DMS114 treated with DMSO at 0.1 percent for 48 hours (cell line): ENCODE data around the gene SULT1A1.
"Not testable (repeated sequence)": the region's sequence is repeated elsewhere in the genome, so short reads cannot be mapped to it uniquely, and the experiment has no call there.

Source experiments
- DNase-seq: peaks from one replicate; lab custom pipeline; 2025; ENCODE audit not compliant: unreplicated experiment; lab: John Stamatoyannopoulos, UW

The SULT1A1 gene

GRCh38 chr16:28591355-28591754 lies 18.5 kb downstream of the SULT1A1 start:
- DNase-seq, result no peak

DNA sequence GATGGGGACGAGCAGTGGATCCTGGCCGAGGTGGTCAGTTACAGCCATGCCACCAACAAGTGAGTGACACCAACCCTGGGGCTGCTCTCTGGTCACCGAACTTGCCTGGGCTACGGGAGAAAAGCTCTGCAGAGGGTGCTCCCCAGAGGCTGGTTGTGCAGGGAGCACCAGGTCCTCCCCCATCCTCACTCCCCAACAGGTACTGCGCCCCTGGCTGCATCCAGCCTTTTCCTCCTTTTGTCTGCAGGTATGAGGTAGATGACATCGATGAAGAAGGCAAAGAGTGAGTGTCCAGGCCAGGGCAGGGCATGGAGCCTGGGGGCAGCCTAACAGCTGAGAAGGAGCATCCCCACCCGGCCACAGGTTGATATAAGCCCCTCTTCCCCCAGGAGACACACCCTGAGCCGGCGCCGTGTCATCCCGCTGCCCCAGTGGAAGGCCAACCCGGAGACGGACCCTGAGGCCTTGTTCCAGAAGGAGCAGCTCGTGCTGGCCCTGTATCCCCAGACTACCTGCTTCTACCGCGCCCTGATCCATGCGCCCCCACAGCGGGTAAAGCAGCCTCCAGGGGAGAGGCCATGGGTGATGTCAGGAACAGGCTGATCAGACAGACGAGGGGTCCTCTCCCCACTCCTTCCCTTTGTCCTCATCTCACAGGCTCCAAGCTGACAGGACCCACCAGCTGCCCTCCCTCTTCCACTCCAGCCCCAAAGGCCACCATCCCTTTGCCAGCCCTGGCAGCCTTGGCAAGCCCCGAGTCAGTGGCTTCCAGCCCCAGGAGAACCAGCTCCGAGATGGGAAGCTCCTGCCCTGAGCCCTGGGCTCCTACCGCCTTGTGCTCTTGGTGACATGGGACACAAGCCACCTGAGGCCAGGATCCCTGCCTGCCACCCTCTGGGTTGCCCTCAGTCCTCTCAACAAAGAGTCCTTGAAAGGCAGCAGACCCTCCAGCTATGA lies 19.2 kb downstream of the SULT1A1 start:
- no peak for DNase-seq

DNA sequence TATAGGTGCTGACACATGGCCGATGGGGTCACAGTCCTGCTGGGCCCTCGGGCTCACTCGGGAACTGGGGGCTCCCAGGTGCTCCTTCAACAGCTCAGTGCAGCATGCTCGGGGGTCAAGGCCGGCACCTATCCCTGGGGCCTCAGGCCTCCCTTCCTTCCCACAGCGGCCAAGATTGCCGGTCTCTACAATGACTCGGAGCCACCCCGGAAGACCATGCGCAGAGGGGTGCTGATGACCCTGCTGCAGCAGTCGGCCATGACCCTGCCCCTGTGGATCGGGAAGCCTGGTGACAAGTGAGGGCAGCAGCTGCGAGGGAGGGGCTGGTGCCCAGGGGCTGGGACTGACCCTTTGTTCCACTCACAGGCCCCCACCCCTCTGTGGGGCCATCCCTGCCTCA lies 19.9 kb downstream of the SULT1A1 start:
- no peak for DNase-seq

DNA sequence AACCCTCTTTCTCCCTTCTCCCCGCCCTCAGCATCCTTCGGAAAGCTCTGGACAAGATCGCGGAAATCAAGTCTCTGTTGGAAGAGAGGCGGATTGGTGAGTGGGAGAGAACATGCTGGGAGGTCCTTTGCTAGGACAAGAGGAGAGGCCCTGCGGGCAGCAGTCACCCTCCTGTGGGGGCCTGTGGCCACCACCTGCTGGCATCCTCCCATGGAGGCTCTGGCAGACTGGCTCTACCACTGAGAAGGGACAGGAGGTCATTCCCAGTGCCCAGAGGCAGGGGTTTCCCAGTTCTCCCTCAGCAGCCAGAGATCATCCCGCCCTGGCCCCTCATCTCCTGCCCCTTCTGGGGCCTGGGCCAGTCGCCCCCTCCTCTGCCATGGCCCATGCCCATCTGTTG lies 20.8 kb downstream of the SULT1A1 start:
- no peak for DNase-seq

DNA sequence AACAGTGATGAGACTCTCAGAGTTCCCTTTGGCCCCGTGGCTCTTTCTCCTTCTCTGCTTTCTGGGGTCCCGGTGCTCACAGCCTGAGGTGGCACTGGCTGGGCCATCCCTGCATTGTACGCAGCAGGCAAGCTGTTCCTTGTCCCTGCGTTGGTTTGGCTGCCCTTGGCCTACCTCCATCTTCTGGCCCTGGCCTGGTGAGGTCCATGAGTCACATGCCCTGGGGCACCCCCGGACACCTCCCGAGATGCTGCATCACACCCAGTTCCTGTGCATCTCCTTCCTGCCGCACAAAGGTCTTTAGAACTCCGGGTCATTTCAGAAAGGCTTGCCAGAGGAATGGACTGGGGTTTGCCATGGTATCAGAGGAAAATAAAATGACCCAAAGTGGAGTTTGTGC lies 22.5 kb downstream of the SULT1A1 start:
- DNase-seq, result no peak

DNA sequence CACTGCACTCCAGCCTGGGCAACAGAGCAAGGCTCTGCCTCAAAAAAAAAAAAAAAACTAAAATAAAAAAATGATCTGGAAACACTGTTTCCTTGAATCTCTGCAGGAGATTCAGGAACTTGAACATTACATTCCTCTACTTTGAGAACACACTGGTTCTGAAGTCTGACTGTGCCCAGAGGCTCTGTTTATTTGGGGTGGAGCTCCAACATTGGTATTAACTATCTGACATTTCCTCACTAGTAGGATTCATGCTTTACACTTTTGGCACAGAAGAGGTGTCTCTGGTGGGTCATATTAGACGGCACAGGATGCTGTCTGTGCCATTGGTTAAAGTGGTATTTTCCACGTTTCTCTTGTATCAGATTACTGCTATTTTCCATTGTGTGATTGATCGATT lies 23.4 kb downstream of the SULT1A1 start:
- no peak for DNase-seq

GRCh38 chr16:28585674-28586073 lies 24.2 kb downstream of the SULT1A1 start:
- no peak for DNase-seq

DNA sequence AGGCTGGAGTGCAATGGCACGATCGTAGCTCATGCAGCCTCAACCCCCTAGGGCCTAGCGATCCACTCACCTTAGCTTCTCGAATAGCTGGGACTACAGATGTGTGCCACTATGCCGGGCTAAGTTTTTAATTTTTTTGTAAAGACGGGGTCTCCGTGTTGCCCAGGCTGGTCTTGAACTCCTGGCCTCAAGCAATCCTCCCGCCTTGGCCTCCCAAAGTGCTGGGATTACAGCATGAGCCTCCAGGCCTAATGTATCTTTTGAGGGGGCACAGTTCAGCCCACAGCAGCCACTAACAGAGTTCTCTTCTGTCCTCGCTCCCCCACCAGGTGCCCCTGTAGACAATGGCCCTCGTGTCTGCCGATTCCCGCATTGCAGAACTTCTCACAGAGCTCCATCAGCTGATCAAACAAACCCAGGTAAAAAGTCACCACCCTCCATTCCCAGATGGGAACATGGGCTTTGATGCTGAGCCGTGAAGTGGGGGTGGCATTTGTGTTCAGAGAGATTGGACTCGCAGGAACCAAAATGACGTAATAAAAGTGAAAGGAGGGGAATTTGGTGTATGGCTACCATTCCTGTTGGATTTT lies 29.0 kb downstream of the SULT1A1 start:
- DNase-seq, result no peak

DNA sequence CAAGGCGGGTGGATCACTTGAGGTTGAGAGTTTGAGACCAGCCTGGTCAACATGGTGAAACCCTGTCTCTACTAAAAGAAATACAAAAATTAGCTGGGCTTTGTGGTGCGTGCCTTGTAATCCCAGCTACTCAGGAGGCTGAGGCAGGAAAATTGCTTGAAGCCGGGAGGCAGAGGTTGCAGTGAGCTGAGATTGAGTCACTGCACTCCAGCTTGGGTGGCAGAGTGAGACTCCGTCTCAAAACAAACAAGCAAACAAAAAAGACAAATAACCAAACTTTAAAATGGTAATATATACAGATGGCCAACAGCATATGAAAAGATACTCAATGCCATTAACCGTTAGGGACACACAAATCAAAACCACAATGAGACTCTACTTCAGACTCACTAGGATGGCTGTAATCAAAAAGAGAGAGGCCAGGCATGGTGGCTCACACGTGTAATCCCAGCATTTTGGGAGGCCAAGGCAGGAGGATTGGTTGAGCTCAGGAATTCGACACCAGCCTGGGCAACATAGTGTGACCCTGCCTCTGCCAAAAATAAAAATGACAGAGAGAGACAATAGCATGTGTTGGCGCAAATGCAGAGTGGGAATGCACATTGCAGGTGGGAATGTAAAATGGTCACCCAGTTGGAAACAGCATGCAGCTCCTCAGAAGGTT lies 34.3 kb downstream of the SULT1A1 start:
- no peak for DNase-seq

- no peak for DNase-seq
These were observed 34.9 kb downstream of the SULT1A1 start for GRCh38 chr16:28574925-28575324.

DNA sequence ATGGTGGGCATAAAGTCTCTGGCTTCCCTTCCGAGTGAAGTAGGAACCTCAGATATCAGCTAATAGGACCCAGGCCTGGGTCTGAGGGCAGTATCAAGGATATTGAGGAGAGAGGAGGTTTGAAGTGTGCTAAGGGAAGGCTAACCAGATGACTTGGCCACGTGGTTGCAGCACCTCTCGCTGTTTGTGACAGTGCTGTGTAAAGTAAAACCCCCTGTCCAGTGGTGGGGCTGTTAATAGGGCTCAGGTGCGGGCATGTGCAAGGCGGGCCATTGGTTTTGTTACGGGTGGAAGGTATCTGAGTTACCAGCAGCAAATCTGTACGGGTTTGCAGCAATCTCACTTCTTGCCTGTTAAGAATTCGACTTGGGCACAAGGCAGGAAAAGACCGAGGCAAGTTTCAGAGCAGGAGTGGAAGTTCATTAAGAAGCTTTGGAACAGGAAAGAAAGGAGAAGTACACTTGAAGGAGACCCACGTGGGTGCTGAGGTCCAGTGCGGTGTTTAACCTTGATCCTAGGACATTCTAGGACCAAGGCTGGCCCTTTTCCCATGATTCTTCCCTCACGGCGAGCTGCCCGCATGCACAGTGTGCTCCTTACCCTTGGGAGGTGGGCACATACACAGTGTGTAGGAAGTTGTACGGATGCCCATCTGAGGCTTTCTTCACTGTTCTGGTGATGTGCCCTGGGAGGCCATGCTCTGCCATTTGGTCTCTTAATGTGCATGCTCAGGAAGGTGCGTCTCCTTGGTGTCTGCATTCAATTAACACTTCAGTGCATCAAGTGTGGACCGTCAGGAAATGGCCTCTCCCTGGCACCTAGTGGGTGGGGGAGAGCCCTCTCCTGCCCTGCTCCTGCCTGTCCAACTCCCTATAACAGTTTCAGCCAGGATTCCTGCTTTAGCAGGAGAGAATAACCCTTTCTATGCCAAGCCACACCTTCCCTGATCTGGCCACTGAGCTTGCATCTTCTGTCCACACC lies 35.8 kb downstream of the SULT1A1 start:
- no peak for DNase-seq

- no peak for DNase-seq
These were observed 36.9 kb downstream of the SULT1A1 start for GRCh38 chr16:28572696-28573510.

GRCh38 chr16:28569968-28570752 lies 39.7 kb downstream of the SULT1A1 start:
- no peak for DNase-seq

DNA sequence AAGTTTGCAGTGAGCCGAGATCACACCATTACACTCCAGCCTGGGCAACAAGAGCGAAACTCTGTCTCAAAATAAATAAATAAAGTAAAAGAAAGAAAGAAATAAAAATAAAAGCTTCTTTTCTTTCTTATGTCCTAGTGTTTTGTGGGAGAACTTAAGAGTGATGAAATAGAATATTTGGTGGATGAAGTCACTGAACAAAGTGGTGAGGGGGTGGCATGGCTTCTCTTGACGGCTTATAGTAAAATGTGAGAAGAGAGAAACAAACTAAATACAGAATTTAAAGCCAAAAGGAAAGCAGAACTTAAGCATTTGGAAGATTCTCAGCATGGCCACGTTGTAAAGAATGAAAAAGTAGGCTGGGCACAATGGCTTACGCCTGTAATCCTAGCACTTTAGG lies 40.8 kb downstream of the SULT1A1 start:
- DNase-seq, result no peak

DNA sequence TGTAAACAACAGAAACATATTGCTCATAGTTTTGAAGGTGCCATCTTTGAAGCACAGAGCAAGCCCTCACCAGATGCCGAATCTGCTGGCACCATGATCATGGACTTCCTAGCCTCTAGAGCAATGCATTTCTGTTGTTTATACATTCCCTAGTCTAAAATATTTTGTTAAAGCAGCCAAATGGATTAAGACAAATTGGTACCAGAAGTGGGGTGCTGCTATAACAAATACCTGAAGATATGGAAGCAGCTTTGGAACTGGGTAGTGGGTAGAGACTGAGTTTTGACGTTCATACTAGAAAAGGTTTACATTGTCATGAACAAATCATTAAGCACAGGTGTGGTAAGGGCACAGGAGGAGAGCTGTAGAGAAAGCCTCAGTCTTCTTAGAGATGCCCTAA lies 42.6 kb downstream of the SULT1A1 start:
- DNase-seq, result no peak

- not testable (repeated sequence) for DNase-seq
These were observed 43.5 kb downstream of the SULT1A1 start for GRCh38 chr16:28566233-28566925.

GRCh38 chr16:28563218-28563617 lies 46.6 kb downstream of the SULT1A1 start:
- DNase-seq, result no peak

DNA sequence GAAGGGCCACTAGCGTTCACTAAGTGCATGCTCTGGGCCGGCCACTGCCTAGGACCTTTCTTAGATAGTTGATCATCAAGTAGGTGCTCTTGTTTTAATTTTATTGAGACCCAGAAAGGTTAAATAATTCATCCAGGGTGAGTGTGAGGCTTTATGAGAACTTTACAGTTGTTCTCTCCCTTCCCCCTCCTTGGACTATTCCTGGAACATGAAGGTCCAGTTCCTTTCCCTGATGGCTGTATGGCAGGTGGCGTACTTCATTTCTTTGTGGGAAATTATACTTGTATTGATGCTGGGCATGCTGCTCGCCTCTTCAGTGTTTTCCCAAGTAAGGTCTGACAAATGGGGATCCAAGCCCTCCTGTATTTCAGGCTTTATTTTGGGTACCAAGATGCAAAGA lies 47.6 kb downstream of the SULT1A1 start:
- DNase-seq, result no peak
